Ramos (cell line): Measurements from ENCODE around the gene HAP1.

ENCODE experiments used
- in situ Hi-C: fragments of 300-500 bp; cut with MboI; formaldehyde crosslinking; loops from one replicate; pipeline ENCODE4 v1.14.3; 2022; ENCODE audit warnings: low sequenced_read_pairs; ENCODE audit not compliant: unreplicated experiment

Gene HAP1

DNA sequence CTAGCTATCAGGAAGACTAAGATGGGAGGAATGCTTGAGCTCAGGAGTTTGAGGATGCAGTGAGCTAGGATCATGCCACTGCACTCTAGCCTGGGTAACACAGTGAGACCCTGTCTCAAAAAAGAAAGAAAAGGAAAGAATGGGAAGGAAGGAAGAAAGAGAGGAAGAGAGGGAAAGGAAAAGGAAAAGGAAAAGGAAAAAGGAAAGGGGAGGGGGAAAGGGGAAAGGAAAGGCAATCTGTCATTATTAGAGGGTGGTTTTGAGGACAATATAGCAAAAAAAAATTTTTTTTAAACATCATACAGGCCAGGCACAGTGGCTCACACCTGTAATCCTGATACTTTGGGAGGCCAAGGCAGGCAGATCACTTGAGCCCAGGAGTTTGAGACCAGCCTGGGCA lies 31.7 kb upstream of the HAP1 start:
- in situ Hi-C loops: no loop called here

GRCh38 chr17:41763327-41763726 lies 28.9 kb upstream of the HAP1 start:
- in situ Hi-C loops: no loop called here

DNA sequence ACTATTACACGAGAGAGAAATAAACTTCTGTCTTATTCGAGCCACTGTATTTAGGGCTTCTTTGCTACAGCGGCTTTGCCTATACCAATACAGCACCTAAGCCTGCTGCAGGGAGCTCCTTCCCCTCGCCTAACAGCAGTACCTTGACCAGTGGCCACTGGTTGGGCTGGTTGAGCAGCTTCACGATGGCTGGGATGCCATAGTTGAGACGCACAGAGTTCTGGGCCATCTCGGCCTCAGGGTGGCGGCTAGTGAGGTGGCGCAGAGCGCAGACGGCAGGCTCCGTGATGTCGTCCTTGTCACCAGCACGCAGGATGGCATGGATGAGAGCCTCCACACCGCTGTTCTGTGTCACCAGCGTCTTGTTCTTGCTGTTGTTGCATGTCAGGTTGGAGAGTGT lies 28.4 kb upstream of the HAP1 start:
- in situ Hi-C loops: no loop called here

GRCh38 chr17:41762391-41762790 lies 27.9 kb upstream of the HAP1 start:
- in situ Hi-C loops: no loop called here

GRCh38 chr17:41760878-41761277 lies 26.4 kb upstream of the HAP1 start:
- in situ Hi-C loops: no loop called here

GRCh38 chr17:41758601-41759000 lies 24.2 kb upstream of the HAP1 start:
- in situ Hi-C loops: no loop called here

GRCh38 chr17:41754066-41754465 lies 19.6 kb upstream of the HAP1 start:
- in situ Hi-C loops: no loop called here

- in situ Hi-C loops: no loop called here
These were observed 16.8 kb upstream of the HAP1 start for GRCh38 chr17:41751288-41751687.

DNA sequence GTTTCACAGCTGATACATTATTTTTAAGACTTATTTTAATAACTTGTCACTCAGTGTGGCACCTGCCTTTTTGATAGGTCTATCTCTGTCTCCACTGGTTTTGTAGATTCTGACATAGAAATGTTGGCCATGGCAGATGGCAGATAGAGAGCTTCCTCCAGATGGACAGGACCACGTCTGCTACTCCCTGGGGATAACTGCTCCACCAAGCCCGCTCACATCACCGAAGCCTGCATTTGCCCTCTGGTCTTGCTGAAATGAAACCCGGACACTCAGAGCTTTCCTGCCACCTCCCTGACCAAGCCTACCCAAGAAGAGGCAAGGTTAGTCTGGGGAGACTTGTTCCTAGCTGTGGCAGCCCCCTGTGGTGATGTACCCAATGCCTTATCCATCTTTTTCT lies 16.4 kb upstream of the HAP1 start:
- in situ Hi-C loops: no loop called here

- in situ Hi-C loops: loop anchor here (25.0 kb wide), 1 partner anchor 364 kb away; the partner anchor contains the start of genes DHX58, HSPB9 and KAT2A
These were observed 13.8 kb upstream of the HAP1 start for GRCh38 chr17:41748275-41748674.

DNA sequence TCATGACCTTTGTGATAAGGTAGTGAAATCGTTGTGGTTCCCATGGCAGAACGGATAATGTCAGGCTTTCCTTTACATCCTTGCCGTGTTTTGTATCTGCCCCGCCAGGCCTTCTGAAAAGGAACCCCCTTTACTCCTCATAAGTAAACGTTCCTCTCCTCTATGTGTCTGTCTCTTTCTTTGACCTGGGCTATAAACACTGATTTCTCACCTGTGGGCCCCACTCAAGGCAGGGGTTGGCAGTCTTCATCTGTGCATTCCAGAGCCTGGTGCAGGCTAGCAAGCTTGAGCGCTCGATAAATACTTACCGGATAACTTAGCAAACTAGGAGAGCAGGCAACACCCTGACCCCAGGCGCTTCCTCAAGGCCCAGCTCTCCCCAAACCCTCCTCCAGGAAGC lies 7.3 kb upstream of the HAP1 start:
- in situ Hi-C loops: loop anchor here (5.0 to 25.0 kb wide), 2 partner anchors 61 to 371 kb away; partner anchors contain the start of genes DHX58, HSPB9 and KAT2A

GRCh38 chr17:41740506-41740905 lies 6.1 kb upstream of the HAP1 start:
- in situ Hi-C loops: loop anchor here (5.0 to 25.0 kb wide), 2 partner anchors 62 to 372 kb away; partner anchors contain the start of genes DHX58, HSPB9 and KAT2A

DNA sequence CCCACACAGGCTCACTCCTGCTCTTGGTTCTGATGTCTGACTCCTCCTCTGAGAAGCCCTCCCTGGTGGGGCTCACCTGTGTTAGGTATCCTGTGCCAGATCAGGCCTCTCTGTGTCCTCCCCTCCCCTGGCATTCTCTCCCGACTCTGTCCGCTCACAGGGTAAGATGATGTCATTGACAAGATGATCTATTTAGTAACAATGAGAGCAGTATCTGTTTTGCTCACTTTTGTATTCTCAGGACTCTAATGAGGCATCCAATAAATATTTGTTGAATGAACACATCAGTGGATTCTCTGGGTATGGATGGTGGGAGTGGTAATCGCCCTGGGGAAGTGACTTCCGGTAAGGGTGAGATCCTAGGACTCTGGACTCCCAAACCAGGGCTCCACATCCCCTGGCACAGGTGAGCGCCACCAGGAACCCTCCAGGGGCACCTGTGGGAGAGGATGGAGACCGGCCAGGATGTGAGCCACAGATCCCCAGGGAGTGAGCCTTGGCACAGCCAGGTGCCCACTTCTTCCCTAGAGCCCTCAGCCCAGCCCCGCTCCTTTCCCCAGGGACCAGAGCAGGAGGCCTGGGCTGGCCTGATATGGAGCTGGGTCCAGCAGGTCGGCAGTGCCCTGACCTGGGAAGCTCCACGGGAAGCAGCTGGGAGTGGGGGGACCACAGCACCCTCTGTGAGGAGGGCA lies 5.4 kb upstream of the HAP1 start:
- in situ Hi-C loops: loop anchor here (5.0 to 25.0 kb wide), 3 partner anchors 62 to 372 kb away; partner anchors contain the start of genes DHX58, HSPB9 and KAT2A

- in situ Hi-C loops: loop anchor here (5.0 to 25.0 kb wide), 2 partner anchors 224 to 374 kb away; partner anchors contain the start of genes DHX58, HSPB9 and KAT2A
These were observed 4.3 kb upstream of the HAP1 start for GRCh38 chr17:41738801-41739112.

- in situ Hi-C loops: loop anchor here (5.0 to 25.0 kb wide), 2 partner anchors 224 to 374 kb away; partner anchors contain the start of genes DHX58, HSPB9 and KAT2A
These were observed 3.8 kb upstream of the HAP1 start for GRCh38 chr17:41738077-41738800.

GRCh38 chr17:41737680-41738023 lies 3.2 kb upstream of the HAP1 start:
- in situ Hi-C loops: loop anchor here (5.0 to 25.0 kb wide), 2 partner anchors 225 to 375 kb away; partner anchors contain the start of genes DHX58, HSPB9 and KAT2A

GRCh38 chr17:41736983-41737679 lies 2.7 kb upstream of the HAP1 start:
- in situ Hi-C loops: loop anchor here (5.0 to 25.0 kb wide), 2 partner anchors 225 to 375 kb away; partner anchors contain the start of genes DHX58, HSPB9 and KAT2A

GRCh38 chr17:41735744-41736143 lies 1.3 kb upstream of the HAP1 start:
- in situ Hi-C loops: loop anchor here (5.0 to 25.0 kb wide), 2 partner anchors 227 to 377 kb away; partner anchors contain the start of genes DHX58, HSPB9 and KAT2A

DNA sequence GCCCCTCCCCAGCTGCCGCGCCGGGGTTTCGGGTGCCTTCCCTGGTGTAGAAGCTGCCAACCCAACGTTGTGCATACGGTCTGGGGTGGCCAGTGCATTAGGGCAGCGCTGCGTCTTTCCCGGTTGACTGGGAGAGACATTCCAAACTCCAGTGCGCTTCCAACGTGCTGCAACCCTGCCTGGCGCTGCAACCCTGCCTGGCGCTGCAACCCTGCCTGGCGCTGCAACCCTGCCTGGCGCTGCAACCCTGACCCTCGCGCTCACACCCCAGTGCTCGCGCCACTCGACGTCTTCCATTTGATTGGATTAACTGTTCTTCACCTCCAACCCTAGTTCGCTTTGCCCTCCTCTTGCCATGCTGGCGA lies 488 bp upstream of the HAP1 start:
- in situ Hi-C loops: loop anchor here (5.0 to 25.0 kb wide), 2 partner anchors 227 to 377 kb away; partner anchors contain the start of genes DHX58, HSPB9 and KAT2A

DNA sequence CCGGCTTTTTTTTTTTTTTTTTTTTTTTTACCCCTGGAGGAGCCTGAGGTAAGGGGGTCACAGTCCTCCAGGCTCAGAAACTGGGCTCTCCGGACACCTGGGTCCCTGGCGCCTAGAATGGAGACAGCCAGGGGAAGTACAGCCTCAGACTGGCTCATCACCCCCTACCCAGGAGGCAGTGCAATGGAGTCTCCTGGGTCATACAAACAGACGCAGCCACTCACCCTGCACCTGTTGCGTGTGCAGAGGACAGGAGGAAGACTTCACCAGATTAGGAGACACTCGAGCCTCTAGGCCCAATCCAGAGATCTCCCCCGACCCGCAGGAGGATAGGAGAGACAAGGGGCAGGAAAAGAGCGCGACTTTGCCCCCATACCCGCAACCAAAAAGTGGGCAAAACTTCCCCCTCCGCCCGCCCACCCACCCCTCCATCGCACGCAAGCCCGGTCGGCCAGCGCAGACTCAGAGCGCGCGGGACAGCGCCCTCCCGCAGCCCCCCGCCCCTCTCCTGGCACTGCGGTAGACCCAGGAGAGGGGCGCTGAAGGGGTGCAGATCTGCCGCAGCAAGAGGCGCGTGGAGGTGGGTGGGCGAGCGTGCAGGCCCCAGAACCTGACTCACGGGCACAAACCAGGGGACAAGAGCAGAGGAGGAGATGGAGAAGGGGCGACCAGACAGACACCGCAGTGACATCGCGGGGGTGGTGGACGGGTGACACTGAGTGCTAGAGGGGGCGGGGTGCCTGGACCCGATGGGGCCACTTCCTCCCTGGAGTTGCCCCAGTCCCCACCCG lies 900 bp downstream of the HAP1 start:
- in situ Hi-C loops: loop anchor here (25.0 kb wide), 1 partner anchor 379 kb away; the partner anchor contains the start of genes DHX58, HSPB9 and KAT2A
